Measurements from ENCODE around the gene ZNF580.
A peak's percentile ranks its signal among the peaks of the same experiment; 100 is the strongest.

The ZNF580 gene

DNA sequence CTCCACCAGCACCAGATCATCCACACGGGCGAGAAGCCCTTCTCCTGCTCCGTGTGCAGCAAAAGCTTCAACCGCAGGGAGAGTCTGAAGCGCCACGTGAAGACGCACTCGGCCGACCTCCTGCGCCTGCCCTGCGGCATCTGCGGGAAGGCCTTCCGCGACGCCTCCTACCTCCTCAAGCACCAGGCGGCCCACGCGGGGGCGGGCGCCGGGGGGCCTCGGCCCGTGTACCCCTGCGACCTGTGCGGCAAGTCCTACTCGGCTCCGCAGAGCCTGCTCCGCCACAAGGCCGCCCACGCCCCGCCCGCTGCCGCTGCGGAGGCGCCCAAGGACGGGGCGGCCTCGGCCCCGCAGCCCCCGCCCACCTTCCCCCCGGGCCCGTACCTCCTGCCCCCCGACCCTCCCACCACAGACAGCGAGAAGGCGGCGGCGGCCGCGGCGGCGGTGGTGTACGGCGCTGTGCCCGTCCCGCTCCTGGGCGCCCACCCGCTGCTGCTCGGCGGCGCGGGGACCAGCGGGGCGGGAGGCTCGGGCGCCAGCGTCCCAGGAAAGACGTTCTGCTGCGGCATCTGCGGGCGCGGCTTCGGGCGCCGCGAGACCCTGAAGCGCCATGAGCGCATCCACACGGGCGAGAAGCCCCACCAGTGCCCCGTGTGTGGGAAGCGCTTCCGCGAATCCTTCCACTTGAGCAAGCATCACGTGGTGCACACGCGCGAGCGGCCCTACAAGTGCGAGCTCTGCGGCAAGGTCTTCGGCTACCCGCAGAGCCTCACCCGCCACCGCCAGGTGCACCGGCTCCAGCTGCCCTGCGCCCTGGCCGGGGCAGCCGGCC is 25.9 kb upstream of the ZNF580 start:
- peaks cover 27% of the 10 kb centered on the region for H3K36me3 ChIP-seq
- no peak overlapping the region for H3K27ac ChIP-seq
- no peak overlapping the region for H3K4me3 ChIP-seq (ENCODE audit: low read depth, low read length)
- no peak for DNase-seq
- H3K9me3 ChIP-seq (ENCODE audit: severe bottlenecking): no peaks in the 10 kb centered on the region
- TF ChIP-seq, protein P1, sequence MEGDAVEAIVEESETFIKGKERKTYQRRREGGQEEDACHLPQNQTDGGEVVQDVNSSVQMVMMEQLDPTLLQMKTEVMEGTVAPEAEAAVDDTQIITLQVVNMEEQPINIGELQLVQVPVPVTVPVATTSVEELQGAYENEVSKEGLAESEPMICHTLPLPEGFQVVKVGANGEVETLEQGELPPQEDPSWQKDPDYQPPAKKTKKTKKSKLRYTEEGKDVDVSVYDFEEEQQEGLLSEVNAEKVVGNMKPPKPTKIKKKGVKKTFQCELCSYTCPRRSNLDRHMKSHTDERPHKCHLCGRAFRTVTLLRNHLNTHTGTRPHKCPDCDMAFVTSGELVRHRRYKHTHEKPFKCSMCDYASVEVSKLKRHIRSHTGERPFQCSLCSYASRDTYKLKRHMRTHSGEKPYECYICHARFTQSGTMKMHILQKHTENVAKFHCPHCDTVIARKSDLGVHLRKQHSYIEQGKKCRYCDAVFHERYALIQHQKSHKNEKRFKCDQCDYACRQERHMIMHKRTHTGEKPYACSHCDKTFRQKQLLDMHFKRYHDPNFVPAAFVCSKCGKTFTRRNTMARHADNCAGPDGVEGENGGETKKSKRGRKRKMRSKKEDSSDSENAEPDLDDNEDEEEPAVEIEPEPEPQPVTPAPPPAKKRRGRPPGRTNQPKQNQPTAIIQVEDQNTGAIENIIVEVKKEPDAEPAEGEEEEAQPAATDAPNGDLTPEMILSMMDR (IDR thresholded peaks at IDR 0.05; ENCODE audit: low read depth, low read length): no peak
- no peaks in the 10 kb centered on the region for H3K27me3 ChIP-seq (ENCODE audit: insufficient read depth, low read depth, severe bottlenecking)

DNA sequence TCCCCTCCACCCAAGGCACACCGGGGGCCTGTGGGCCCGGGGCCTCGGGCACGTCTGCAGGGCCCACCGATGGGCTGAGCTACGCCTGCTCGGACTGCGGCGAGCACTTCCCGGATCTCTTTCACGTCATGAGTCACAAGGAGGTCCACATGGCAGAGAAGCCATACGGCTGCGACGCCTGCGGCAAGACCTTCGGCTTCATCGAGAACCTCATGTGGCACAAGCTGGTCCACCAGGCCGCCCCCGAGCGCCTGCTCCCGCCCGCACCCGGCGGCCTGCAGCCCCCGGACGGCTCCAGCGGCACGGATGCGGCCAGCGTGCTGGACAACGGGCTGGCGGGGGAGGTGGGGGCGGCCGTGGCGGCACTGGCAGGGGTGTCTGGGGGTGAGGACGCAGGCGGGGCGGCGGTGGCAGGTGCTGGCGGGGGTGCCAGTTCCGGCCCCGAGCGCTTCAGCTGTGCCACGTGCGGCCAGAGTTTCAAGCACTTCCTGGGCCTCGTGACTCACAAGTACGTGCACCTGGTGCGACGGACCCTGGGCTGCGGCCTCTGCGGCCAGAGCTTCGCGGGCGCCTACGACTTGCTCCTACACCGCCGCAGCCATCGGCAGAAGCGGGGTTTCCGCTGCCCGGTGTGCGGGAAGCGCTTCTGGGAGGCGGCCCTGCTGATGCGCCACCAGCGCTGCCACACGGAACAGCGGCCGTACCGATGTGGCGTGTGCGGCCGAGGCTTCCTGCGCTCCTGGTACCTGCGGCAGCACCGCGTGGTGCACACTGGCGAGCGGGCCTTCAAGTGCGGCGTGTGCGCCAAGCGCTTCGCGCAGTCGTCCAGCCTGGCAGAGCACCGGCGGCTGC is 25.0 kb upstream of the ZNF580 start:
- no peak for DNase-seq
- Histone ChIP-seq H3K27ac (no peak overlapping the region), H3K36me3 (peaks cover 33% of the 10 kb centered on the region), H3K9me3 (ENCODE audit: severe bottlenecking) (no peaks in the 10 kb centered on the region), H3K27me3 (ENCODE audit: insufficient read depth, low read depth, severe bottlenecking) (no peaks in the 10 kb centered on the region), H3K4me3 (ENCODE audit: low read depth, low read length) (no peak overlapping the region)
- TF ChIP-seq, protein P1 (IDR thresholded peaks at IDR 0.05; ENCODE audit: low read depth, low read length): no peak

DNA sequence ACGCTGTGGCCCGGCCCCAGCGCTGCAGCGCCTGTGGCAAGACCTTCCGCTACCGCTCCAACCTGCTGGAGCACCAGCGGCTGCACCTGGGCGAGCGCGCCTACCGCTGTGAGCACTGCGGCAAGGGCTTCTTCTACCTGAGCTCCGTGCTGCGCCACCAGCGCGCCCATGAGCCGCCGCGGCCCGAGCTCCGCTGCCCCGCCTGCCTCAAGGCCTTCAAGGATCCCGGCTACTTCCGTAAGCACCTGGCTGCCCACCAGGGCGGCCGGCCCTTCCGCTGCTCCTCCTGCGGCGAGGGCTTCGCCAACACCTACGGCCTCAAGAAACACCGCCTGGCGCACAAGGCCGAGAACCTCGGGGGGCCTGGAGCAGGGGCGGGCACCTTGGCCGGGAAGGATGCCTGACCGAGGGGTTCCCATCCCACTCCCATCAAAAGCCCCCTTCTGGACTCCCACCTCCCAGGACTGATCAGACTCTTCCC is 24.4 kb upstream of the ZNF580 start:
- H3K4me3 ChIP-seq (ENCODE audit: low read depth, low read length): no peak overlapping the region
- peaks cover 34% of the 10 kb centered on the region for H3K36me3 ChIP-seq
- H3K27me3 ChIP-seq (ENCODE audit: insufficient read depth, low read depth, severe bottlenecking): no peaks in the 10 kb centered on the region
- H3K9me3 ChIP-seq (ENCODE audit: severe bottlenecking): no peaks in the 10 kb centered on the region
- no peak overlapping the region for H3K27ac ChIP-seq
- TF ChIP-seq, protein P1 (IDR thresholded peaks at IDR 0.05; ENCODE audit: low read depth, low read length): no peak
- no peak for DNase-seq

- no peaks in the 10 kb centered on the region for H3K9me3 ChIP-seq (ENCODE audit: severe bottlenecking)
- H3K36me3 ChIP-seq: peaks cover 35% of the 10 kb centered on the region
- H3K27me3 ChIP-seq (ENCODE audit: insufficient read depth, low read depth, severe bottlenecking): no peaks in the 10 kb centered on the region
- H3K4me3 ChIP-seq (ENCODE audit: low read depth, low read length): no peak overlapping the region
- TF ChIP-seq, protein P1 (IDR thresholded peaks at IDR 0.05; ENCODE audit: low read depth, low read length): no peak
- H3K27ac ChIP-seq: no peak overlapping the region
- DNase-seq: no peak
Measured at GRCh38 chr19:55617426-55617825, 23.4 kb upstream of the ZNF580 start.

DNA sequence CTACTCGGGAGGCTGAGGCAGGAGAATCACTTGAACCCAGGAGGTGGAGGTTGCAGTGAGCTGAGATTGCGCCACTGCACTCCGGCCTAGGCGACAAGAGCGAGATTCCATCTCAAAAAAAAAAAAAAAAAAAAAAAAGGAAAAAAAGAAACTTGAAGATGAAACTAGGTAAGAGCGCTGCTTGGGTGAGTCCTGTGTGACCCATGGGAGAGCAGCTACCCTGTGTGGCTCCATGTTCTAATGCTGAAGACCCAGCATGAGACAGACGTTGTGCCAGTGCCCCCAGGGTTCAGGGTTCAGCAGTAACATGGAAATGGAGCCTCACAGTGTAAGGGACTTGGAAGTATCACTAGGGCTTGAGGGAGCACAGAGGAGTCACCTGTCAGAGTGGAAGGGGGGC is 22.4 kb upstream of the ZNF580 start:
- H3K27ac ChIP-seq: peak overlapping the region; percentile 73
- DNase-seq: no peak
- H3K36me3 ChIP-seq: peaks cover 37% of the 10 kb centered on the region
- H3K4me3 ChIP-seq (ENCODE audit: low read depth, low read length): no peak overlapping the region
- no peaks in the 10 kb centered on the region for H3K27me3 ChIP-seq (ENCODE audit: insufficient read depth, low read depth, severe bottlenecking)
- H3K9me3 ChIP-seq (ENCODE audit: severe bottlenecking): no peaks in the 10 kb centered on the region
- TF ChIP-seq, protein P1 (IDR thresholded peaks at IDR 0.05; ENCODE audit: low read depth, low read length): no peak

All from WERI-Rb-1 (cell line).